Keratinocyte (primary cell): ENCODE results near the gene VSIG8.

Experiments
- CTCF ChIP-seq, 3 experiments: IDR thresholded peaks in 1 of 3; conservative IDR thresholded peaks in 1 of 3; optimal IDR thresholded peaks in 1 of 3; 2 replicates in 2 of 3; 3 replicates in 1 of 3; pipeline versions ENCODE3 to v1.5.1; 2011; ENCODE audit warnings: low read length in 3 of 3, mild to moderate bottlenecking in 3 of 3, moderate library complexity in 2 of 3, control low read depth in 1 of 3, inconsistent platforms in 1 of 3; ENCODE audit not compliant: insufficient read depth in 2 of 3; ENCODE audit errors: extremely low read depth in 1 of 3
- EZH2 ChIP-seq: IDR thresholded peaks from one replicate; pipeline ENCODE4 v1.6.1; 2012; ENCODE audit warnings: inconsistent platforms, mild to moderate bottlenecking, low read length, moderate library complexity

- no peak for TF ChIP-seq CTCF (optimal IDR thresholded peaks at IDR 0.05 in 1 of 3, IDR thresholded peaks at IDR 0.05 in 1 of 3, conservative IDR thresholded peaks at IDR 0.05 in 1 of 3; ENCODE audit: extremely low read depth in 1 of 3, insufficient read depth in 2 of 3, low read length in 3 of 3)
- no peak for TF ChIP-seq EZH2
Measured at GRCh38 chr1:159900086-159900680, 37.7 kb upstream of the VSIG8 start, which contains the start of gene CFAP45.
